A549 (cell line): ENCODE measurements around the gene FAM72A.
A peak's percentile ranks its signal among the peaks of the same experiment; 100 is the strongest.
"Not testable (repeated sequence)": the region's sequence is repeated elsewhere in the genome, so short reads cannot be mapped to it uniquely, and the experiment has no call there.

Experiments
- CBX2 ChIP-seq: fragments of 200-600 bp; sonication (generic); IDR thresholded peaks from 2 replicates; pipeline ENCODE4 v1.6.1; 2016; ENCODE audit warnings: low read depth, mild to moderate bottlenecking, borderline replicate concordance
- CHD4 ChIP-seq: fragments of 200-600 bp; sonication (generic); IDR thresholded peaks from 2 replicates; pipeline ENCODE4 v1.6.1; 2016; ENCODE audit warnings: antibody characterized with exemption, mild to moderate bottlenecking, borderline replicate concordance
- CTCF ChIP-seq: fragments of >200 bp; sonication (Bioruptor Twin); formaldehyde crosslinking; IDR thresholded peaks from 3 replicates; pipeline ENCODE4 v1.5.1; 2016
- EP300 ChIP-seq, 2 experiments: fragments of >200 bp; sonication (Bioruptor Twin); formaldehyde crosslinking; IDR thresholded peaks; 2 replicates in 1 of 2; 3 replicates in 1 of 2; pipeline ENCODE4 v1.6.1; 2016 to 2017
- ESRRA ChIP-seq: fragments of 150-350 bp; IDR thresholded peaks from 2 replicates; pipeline ENCODE4 v1.6.1; 2014; ENCODE audit warnings: mild to moderate bottlenecking, low read length, borderline replicate concordance
- HDAC2 ChIP-seq: fragments of 200-600 bp; sonication (generic); IDR thresholded peaks from 2 replicates; pipeline ENCODE4 v1.6.1; 2016
- HOXA7 ChIP-seq: fragments of 250-450 bp; sonication (Bioruptor Pico); IDR thresholded peaks from 2 replicates; pipeline ENCODE4 v1.5.0; 2020; ENCODE audit warnings: mild to moderate bottlenecking, moderate library complexity
- MAX ChIP-seq: IDR thresholded peaks from 2 replicates; pipeline ENCODE4 v1.6.1; 2012
- NPAS2 ChIP-seq: fragments of 250-450 bp; sonication (Bioruptor Pico); IDR thresholded peaks from 2 replicates; pipeline ENCODE4 v1.8.0; 2022; ENCODE audit warnings: mild to moderate bottlenecking, moderate library complexity, borderline replicate concordance
- POLR2A ChIP-seq: IDR thresholded peaks from 2 replicates; pipeline ENCODE4 v1.6.1; 2012; ENCODE audit warnings: mild to moderate bottlenecking, low read length
- POLR2AphosphoS2 ChIP-seq: conservative IDR thresholded peaks from 2 replicates; pipeline ENCODE4 v1.6.1; 2012; ENCODE audit warnings: low read length, improper control_type of control experiment, inconsistent platforms
- SMC3 ChIP-seq: fragments of >200 bp; sonication (Bioruptor Twin); formaldehyde crosslinking; IDR thresholded peaks from 3 replicates; pipeline ENCODE4 v1.6.1; 2018; ENCODE audit warnings: inconsistent platforms
- SREBF2 ChIP-seq: fragments of 450-650 bp; IDR thresholded peaks from 2 replicates; pipeline ENCODE4 v1.6.1; 2014; ENCODE audit warnings: mild to moderate bottlenecking, moderate library complexity
- TF ChIP-seq, protein P1 (sequence below): fragments of 250-450 bp; sonication (Bioruptor Pico); IDR thresholded peaks from 2 replicates; pipeline ENCODE4 v1.5.0; 2020; ENCODE audit warnings: low read depth, mild to moderate bottlenecking, moderate library complexity

DNA sequence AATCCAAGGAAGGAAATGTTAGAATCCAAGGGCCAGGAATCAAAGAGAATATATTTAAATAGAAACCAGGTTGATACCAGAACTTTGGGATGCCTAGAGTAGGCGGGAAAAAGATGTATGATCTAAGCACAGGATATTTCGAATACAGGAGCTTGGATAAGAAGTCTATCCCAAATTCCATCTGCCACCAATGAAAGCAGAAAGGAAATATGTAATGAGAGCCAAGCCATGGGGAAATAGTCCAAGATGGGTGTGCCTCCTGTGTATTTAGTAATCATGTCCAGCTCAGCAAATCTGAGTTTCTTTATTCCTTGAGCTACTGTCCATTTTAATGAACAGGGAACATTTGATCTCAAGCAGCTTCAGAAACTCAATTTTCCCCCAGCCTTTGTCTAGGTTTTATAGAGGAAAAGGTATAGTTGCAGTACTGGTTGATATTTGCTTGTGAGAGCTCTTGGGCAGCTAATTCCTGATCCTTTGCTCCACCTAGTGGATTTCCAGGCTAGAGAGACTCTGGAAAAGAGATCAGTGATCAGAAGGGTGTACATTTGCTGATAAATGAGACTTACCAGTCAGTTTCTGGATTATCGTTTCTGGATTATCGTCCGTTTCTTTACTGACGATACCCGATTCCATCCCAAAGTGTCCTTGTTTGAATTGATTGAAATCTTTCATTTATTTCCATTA, 28.3 kb downstream of the FAM72A start:
- not testable (repeated sequence) for TF ChIP-seq POLR2A; MAX; CBX2; HDAC2; HOXA7 (CRISPR knock-in tag); SMC3; POLR2AphosphoS2; NPAS2 (CRISPR knock-in tag); EP300 (IDR thresholded peaks at IDR 0.05); ESRRA; CHD4; SREBF2
- peak; percentile 24; the same call in 1 of the 3 replicates for TF ChIP-seq CTCF
- TF ChIP-seq, protein P1, sequence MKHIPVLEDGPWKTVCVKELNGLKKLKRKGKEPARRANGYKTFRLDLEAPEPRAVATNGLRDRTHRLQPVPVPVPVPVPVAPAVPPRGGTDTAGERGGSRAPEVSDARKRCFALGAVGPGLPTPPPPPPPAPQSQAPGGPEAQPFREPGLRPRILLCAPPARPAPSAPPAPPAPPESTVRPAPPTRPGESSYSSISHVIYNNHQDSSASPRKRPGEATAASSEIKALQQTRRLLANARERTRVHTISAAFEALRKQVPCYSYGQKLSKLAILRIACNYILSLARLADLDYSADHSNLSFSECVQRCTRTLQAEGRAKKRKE: not testable (repeated sequence)
